ENCODE measurements around the gene ETS2.
"Not testable (repeated sequence)": the region's sequence is repeated elsewhere in the genome, so short reads cannot be mapped to it uniquely, and the experiment has no call there.

ETS2 gene

GRCh38 chr21:38831526-38832467 lies 26.1 kb downstream of the ETS2 start:
- in situ Hi-C loops (cut with HindIII; ENCODE audit: low sequenced_read_pairs): no loop called here

GRCh38 chr21:38832664-38833063 lies 26.9 kb downstream of the ETS2 start:
- in situ Hi-C loops (cut with HindIII; ENCODE audit: low sequenced_read_pairs): no loop called here

- in situ Hi-C loops (cut with HindIII; ENCODE audit: low sequenced_read_pairs): no loop called here
These were observed 27.4 kb downstream of the ETS2 start for GRCh38 chr21:38833117-38833516.

GRCh38 chr21:38834725-38835124 lies 29.0 kb downstream of the ETS2 start:
- in situ Hi-C loops (cut with HindIII; ENCODE audit: low sequenced_read_pairs): no loop called here

- in situ Hi-C loops (cut with HindIII; ENCODE audit: low sequenced_read_pairs): no loop called here
These were observed 32.2 kb downstream of the ETS2 start for GRCh38 chr21:38837806-38838461.

- in situ Hi-C loops (cut with HindIII; ENCODE audit: low sequenced_read_pairs): no loop called here
These were observed 33.0 kb downstream of the ETS2 start for GRCh38 chr21:38838598-38839327.

GRCh38 chr21:38839328-38840286 lies 33.9 kb downstream of the ETS2 start:
- in situ Hi-C loops (cut with HindIII; ENCODE audit: low sequenced_read_pairs): no loop called here

- in situ Hi-C loops (cut with HindIII; ENCODE audit: low sequenced_read_pairs): no loop called here
These were observed 34.9 kb downstream of the ETS2 start for GRCh38 chr21:38840456-38841300.

- in situ Hi-C loops (cut with HindIII; ENCODE audit: low sequenced_read_pairs): no loop called here
These were observed 35.7 kb downstream of the ETS2 start for GRCh38 chr21:38841472-38841871.

GRCh38 chr21:38842079-38842478 lies 36.4 kb downstream of the ETS2 start:
- in situ Hi-C loops (cut with HindIII; ENCODE audit: low sequenced_read_pairs): no loop called here

- in situ Hi-C loops (cut with HindIII; ENCODE audit: low sequenced_read_pairs): no loop called here
These were observed 37.6 kb downstream of the ETS2 start for GRCh38 chr21:38843379-38843778.

GRCh38 chr21:38843806-38844503 lies 38.2 kb downstream of the ETS2 start:
- in situ Hi-C loops (cut with HindIII; ENCODE audit: low sequenced_read_pairs): no loop called here

GRCh38 chr21:38845374-38845773 lies 39.6 kb downstream of the ETS2 start:
- in situ Hi-C loops (cut with HindIII; ENCODE audit: low sequenced_read_pairs): not testable (repeated sequence)

GRCh38 chr21:38847556-38847955 lies 41.8 kb downstream of the ETS2 start:
- in situ Hi-C loops (cut with HindIII; ENCODE audit: low sequenced_read_pairs): no loop called here

- in situ Hi-C loops (cut with HindIII; ENCODE audit: low sequenced_read_pairs): no loop called here
These were observed 42.5 kb downstream of the ETS2 start for GRCh38 chr21:38848187-38848609.

- in situ Hi-C loops (cut with HindIII; ENCODE audit: low sequenced_read_pairs): no loop called here
These were observed 44.0 kb downstream of the ETS2 start for GRCh38 chr21:38849776-38850175.

- in situ Hi-C loops (cut with HindIII; ENCODE audit: low sequenced_read_pairs): no loop called here
These were observed 44.7 kb downstream of the ETS2 start for GRCh38 chr21:38850277-38850951.

GRCh38 chr21:38851101-38851500 lies 45.4 kb downstream of the ETS2 start:
- in situ Hi-C loops (cut with HindIII; ENCODE audit: low sequenced_read_pairs): no loop called here
